GM13976 (cell line): ENCODE measurements around the gene DYNC1LI2.

Source experiments
- DNase-seq: peaks from one replicate; pipeline ENCODE4 v3.0.0; 2012; ENCODE audit warnings: low spot score
- CTCF ChIP-seq: IDR thresholded peaks from 2 replicates; pipeline ENCODE4 v1.5.1; 2012; ENCODE audit warnings: borderline replicate concordance, mild to moderate bottlenecking; ENCODE audit not compliant: insufficient read depth; ENCODE audit errors: extremely low read depth, missing control alignments, control extremely low read depth
- in situ Hi-C: fragments of 300-500 bp; cut with MboI; formaldehyde crosslinking; loops from one replicate; pipeline ENCODE4 v1.12.0; 2022; ENCODE audit warnings: low sequenced_read_pairs, mixed read lengths, inconsistent platforms; ENCODE audit not compliant: unreplicated experiment

DYNC1LI2 gene

GRCh38 chr16:66713076-66713475, 38.3 kb downstream of the DYNC1LI2 start:
- DNase-seq: no peak
- in situ Hi-C loops: no loop called here
- no peak for TF ChIP-seq CTCF

GRCh38 chr16:66712512-66712911, 38.9 kb downstream of the DYNC1LI2 start:
- no peak for TF ChIP-seq CTCF
- DNase-seq: no peak
- in situ Hi-C loops: no loop called here

- TF ChIP-seq CTCF: no peak
- no peak for DNase-seq
- in situ Hi-C loops: no loop called here
Measured at GRCh38 chr16:66711581-66711980, 39.8 kb downstream of the DYNC1LI2 start.

GRCh38 chr16:66706506-66706880, 44.9 kb downstream of the DYNC1LI2 start:
- DNase-seq: no peak
- in situ Hi-C loops: no loop called here
- TF ChIP-seq CTCF: no peak

GRCh38 chr16:66705790-66706505, 45.5 kb downstream of the DYNC1LI2 start:
- in situ Hi-C loops: no loop called here
- no peak for TF ChIP-seq CTCF
- DNase-seq: no peak

GRCh38 chr16:66703406-66704215, 47.8 kb downstream of the DYNC1LI2 start:
- no peak for TF ChIP-seq CTCF

More at GRCh38 chr16:66703406-66704215, 47.8 kb downstream of the DYNC1LI2 start:
- DNase-seq: no peak
- in situ Hi-C loops: no loop called here
